HepG2 (cell line): Measurements from ENCODE around the gene GRPEL2. TPM values are rescaled to one million over a fixed set of nuclear protein-coding genes. Genes with fewer than 3 reads are reported as not detected.

Source experiments
- ATAC-seq: fragments of 200-7000 bp; cut with Tn5 transposase; 3 replicates; pipeline ENCODE4 v1.9.1; 2020; ENCODE audit warnings: mild to moderate bottlenecking, moderate library complexity
- BruUV-seq: library from RNA; stranded (reverse); fragments of 400-500 nt; replicated peaks from 2 replicates; lab custom pipeline; 2021; lab: Mats Ljungman, UMichigan
- CTCF ChIA-PET: fragments of 300-600 bp; formaldehyde crosslinking; extraction: SDS; loops from one replicate; lab custom pipeline; 2021; ENCODE audit warnings: low total read pairs, inconsistent platforms, low intra/inter-chr PET ratio; lab: Yijun Ruan, JAX
- POLR2A ChIA-PET: fragments of 350-600 bp; sonication (Branson Sonifier 250); formaldehyde crosslinking; loops from one replicate; lab custom pipeline; 2020; ENCODE audit warnings: antibody characterized with exemption, inconsistent platforms; lab: Yijun Ruan, JAX
- DNase-seq: peaks from one replicate; pipeline ENCODE4 v3.0.0-alpha.2; 2015; ENCODE audit warnings: low spot score
- FAIRE-seq: peaks from 3 replicates; lab custom pipeline; 2011; peaks lifted over from hg19 to GRCh38; lab: Jason Lieb, UNC
- H2AFZ ChIP-seq: one replicate; pipeline ENCODE4 v1.6.1; 2011; ENCODE audit warnings: low read length, inconsistent platforms
- H3K27ac ChIP-seq: fragments of 300-600 bp; 3 replicates; pipeline ENCODE4 v1.8.0; 2011; ENCODE audit warnings: mixed run types, mild to moderate bottlenecking, mixed read lengths, low read length, inconsistent platforms; ENCODE audit not compliant: insufficient read depth; ENCODE audit errors: extremely low read length
- H3K27me3 ChIP-seq, 2 experiments: fragments of 200-600 bp in 1 of 2; 2 replicates in 1 of 2; 3 replicates in 1 of 2; pipeline versions ENCODE4 v1.6.0 to v1.8.0; 2011; ENCODE audit warnings: low read length in 2 of 2, mild to moderate bottlenecking in 2 of 2, moderate library complexity in 2 of 2, inconsistent platforms in 1 of 2; ENCODE audit not compliant: insufficient read depth in 2 of 2, control insufficient read depth in 1 of 2
- H3K36me3 ChIP-seq, 2 experiments: fragments of 200-600 bp in 1 of 2; replicated peaks in 1 of 2; 2 replicates in 1 of 2; 3 replicates in 1 of 2; pipeline versions ENCODE4 v1.5.1 to v1.8.0; 2011; ENCODE audit warnings: low read length in 2 of 2, inconsistent platforms in 1 of 2; ENCODE audit not compliant: insufficient read depth in 2 of 2, control insufficient read depth in 1 of 2
- H3K4me1 ChIP-seq: 2 replicates; pipeline ENCODE4 v1.5.1; 2012; ENCODE audit warnings: low read length, inconsistent platforms; ENCODE audit not compliant: insufficient read depth
- H3K4me2 ChIP-seq: 2 replicates; pipeline ENCODE4 v1.6.0; 2011; ENCODE audit warnings: low read depth, low read length, inconsistent platforms
- H3K4me3 ChIP-seq, 3 experiments: fragments of 200-600 bp in 1 of 3; sonication (generic), shearing (Covaris generic) in 1 of 3; replicated peaks in 1 of 3; 2 replicates each; pipeline ENCODE4 v1.5.1; 2011 to 2016; ENCODE audit warnings: low read length in 3 of 3, inconsistent platforms in 2 of 3, low read depth in 2 of 3, mild to moderate bottlenecking in 2 of 3, control low read depth in 1 of 3, mixed read lengths in 1 of 3; ENCODE audit not compliant: insufficient read depth in 1 of 3
- H3K79me2 ChIP-seq: one replicate; pipeline ENCODE4 v1.6.1; 2011; ENCODE audit warnings: low read length, inconsistent platforms; ENCODE audit not compliant: insufficient read depth
- H3K9ac ChIP-seq: 2 replicates; pipeline ENCODE4 v1.6.0; 2011; ENCODE audit warnings: mild to moderate bottlenecking, low read depth, low read length, inconsistent platforms; ENCODE audit not compliant: insufficient read depth
- H3K9me3 ChIP-seq: 2 replicates; pipeline ENCODE4 v1.5.1; 2012; ENCODE audit warnings: mild to moderate bottlenecking, low read length
- H4K20me1 ChIP-seq: 2 replicates; pipeline ENCODE4 v1.6.0; 2011; ENCODE audit warnings: inconsistent platforms, mild to moderate bottlenecking, low read length, moderate library complexity; ENCODE audit not compliant: insufficient read depth
- E2F2 ChIP-seq: sonication (generic); formaldehyde crosslinking; IDR thresholded peaks from 2 replicates; pipeline ENCODE4 v1.4.0; 2020; ENCODE audit warnings: missing genetic modification reagents, borderline replicate concordance
- GATAD2A ChIP-seq: IDR thresholded peaks from 2 replicates; pipeline ENCODE4 v1.6.1; 2016
- HNRNPUL1 ChIP-seq: fragments of 200-400 bp; formaldehyde crosslinking; IDR thresholded peaks from 2 replicates; pipeline ENCODE4 v1.6.1; 2017; ENCODE audit warnings: low read depth, mild to moderate bottlenecking, low read length, moderate library complexity
- SMC3 ChIP-seq: IDR thresholded peaks from 2 replicates; pipeline ENCODE4 v1.6.1; 2011; ENCODE audit warnings: low read length, improper control_type of control experiment
- ZGPAT ChIP-seq: IDR thresholded peaks from 2 replicates; pipeline ENCODE4 v1.6.1; 2016; ENCODE audit warnings: mild to moderate bottlenecking
- ZNF326 ChIP-seq: sonication (generic); formaldehyde crosslinking; IDR thresholded peaks from 2 replicates; pipeline ENCODE4 v1.4.0; 2020; ENCODE audit warnings: missing genetic modification reagents, borderline replicate concordance
- ZNF34 ChIP-seq: sonication (generic); formaldehyde crosslinking; IDR thresholded peaks from 2 replicates; pipeline ENCODE4 v1.4.0; 2020; ENCODE audit warnings: mild to moderate bottlenecking, missing genetic modification reagents, borderline replicate concordance
- in situ Hi-C: cut with HindIII; loops from 2 replicates; pipeline ENCODE4 v1.10.0; 2017; ENCODE audit warnings: low pct_unique_long_range_greater_than_20kb; ENCODE audit not compliant: extremely low pct_ligation_motif_present
- intact Hi-C: fragments of 100-400 bp; cut with micrococcal nuclease; formaldehyde crosslinking; loops from one replicate; pipeline ENCODE4 v1.10.0; 2022; ENCODE audit not compliant: unreplicated experiment
- polyA plus RNA-seq, 8 experiments: library from polyadenylated mRNA; depleted of rRNA in 3 of 8; stranded (reverse) in 7 of 8; unstranded in 1 of 8; fragments of >200 nt; fragmentation: Illumina TruSeq in 4 of 8; extraction: Trizol in 4 of 8; gene quantifications; 2 replicates each; pipeline versions ENCODE4 v1.2.1 to v1.2.3, GENCODE V29; 2011 to 2016; ENCODE audit warnings: low read depth in 4 of 8, missing spikeins in 1 of 8, mixed read lengths in 1 of 8; ENCODE audit not compliant: insufficient read depth in 1 of 8
- total RNA-seq, 5 experiments: library from RNA; depleted of rRNA; stranded (reverse); fragments of >200 nt; fragmentation: Illumina TruSeq; extraction: Trizol; gene quantifications; 2 replicates each; pipeline ENCODE4 v1.2.3, GENCODE V29; 2016; ENCODE audit warnings: low read depth in 1 of 5

Gene GRPEL2
- total and polyA plus RNA-seq, 2 of the 13 experiments (the other 11 are each of a cell fraction or from before 2014, with no cell fraction given): 13.1 to 16.6 TPM

GRCh38 chr5:149341876-149342275, 3.4 kb upstream of the GRPEL2 start:
- CTCF ChIA-PET: no interaction called here
- no peak for TF ChIP-seq HNRNPUL1
- no peak for TF ChIP-seq ZNF326 (CRISPR knock-in tag)
- TF ChIP-seq GATAD2A (CRISPR knock-in tag): no peak
- TF ChIP-seq ZNF34 (CRISPR knock-in tag): no peak
- no peak for TF ChIP-seq SMC3
- no peak for TF ChIP-seq E2F2
- no peak for TF ChIP-seq ZGPAT (CRISPR knock-in tag)
- Histone ChIP-seq H3K4me1 (peaks cover 38% of the 10 kb centered on the region), H3K4me2 (no peak overlapping the region), H3K36me3 (no peaks in the 10 kb centered on the region), H2AFZ (no peak overlapping the region), H3K9me3 (no peaks in the 10 kb centered on the region), H3K27me3 (no peaks in the 10 kb centered on the region; a peak in 1 of 5 replicates), H4K20me1 (no peaks in the 10 kb centered on the region), H3K79me2 (peaks cover 12% of the 10 kb centered on the region), H3K27ac (no peak overlapping the region), H3K4me3 (no peak overlapping the region), H3K9ac (no peak overlapping the region)
- in situ Hi-C loops (no loop called here), intact Hi-C loops (no loop called here)
- no peak for DNase-seq
- no peak for ATAC-seq
- FAIRE-seq: no peak
- no TSS peak for BruUV-seq
- POLR2A ChIA-PET: interaction anchor here (6.7 kb wide), 1 partner anchor 19 kb away, joined by 93 read pairs; no protein-coding TSS in a partner anchor
